OCI-LY3 (cell line): ENCODE results near the gene CLPTM1.
A peak's percentile ranks its signal among the peaks of the same experiment; 100 is the strongest.

Source experiments
- H2AFZ ChIP-seq: fragments of 200-600, 300-600 bp; shearing (Covaris generic); 2 replicates; pipeline ENCODE4 v1.6.0; 2014; ENCODE audit warnings: antibody characterized with exemption, low read depth, low read length
- H3K27ac ChIP-seq: fragments of 200-600, 300-600 bp; sonication (generic); 2 replicates; pipeline ENCODE4 v1.5.1; 2014; ENCODE audit warnings: mild to moderate bottlenecking, low read length, moderate library complexity, mixed read lengths
- H3K27me3 ChIP-seq: fragments of 200-600, 300-600 bp; sonication (generic); 2 replicates; pipeline ENCODE4 v1.6.1; 2014; ENCODE audit warnings: low read depth, low read length, mixed read lengths
- H3K36me3 ChIP-seq: fragments of 200-600, 300-600 bp; sonication (generic); replicated peaks from 2 replicates; pipeline ENCODE3; 2014; ENCODE audit warnings: low read depth, low read length, mixed read lengths
- H3K4me1 ChIP-seq: fragments of 300-600, 200-600 bp; sonication (generic); 2 replicates; pipeline ENCODE4 v1.6.1; 2014; ENCODE audit warnings: low read length, mixed read lengths
- H3K4me2 ChIP-seq: fragments of 200-600, 300-600 bp; sonication (generic); 2 replicates; pipeline ENCODE4 v1.6.1; 2014; ENCODE audit warnings: low read length, mixed read lengths
- H3K4me3 ChIP-seq: fragments of 300-600, 200-600 bp; sonication (generic); 2 replicates; pipeline ENCODE4 v1.5.1; 2014; ENCODE audit warnings: antibody characterized with exemption, mild to moderate bottlenecking, low read length, moderate library complexity
- H3K79me2 ChIP-seq: fragments of 300-600, 200-600 bp; shearing (Covaris generic); 2 replicates; pipeline ENCODE4 v1.6.1; 2014; ENCODE audit warnings: mild to moderate bottlenecking, low read length, mixed read lengths
- H3K9ac ChIP-seq: fragments of 300-600, 200-600 bp; shearing (Covaris generic); 2 replicates; pipeline ENCODE4 v1.6.0; 2014; ENCODE audit warnings: mild to moderate bottlenecking, low read length, moderate library complexity
- H3K9me3 ChIP-seq: fragments of 200-600, 300-600 bp; shearing (Covaris generic); 2 replicates; pipeline ENCODE4 v1.6.1; 2014; ENCODE audit warnings: low read length, mixed read lengths; ENCODE audit not compliant: insufficient read depth
- H4K20me1 ChIP-seq: fragments of 200-600, 300-600 bp; sonication (generic); 2 replicates; pipeline ENCODE4 v1.6.1; 2016; ENCODE audit warnings: low read length, mixed read lengths; ENCODE audit not compliant: insufficient read depth
- EZH2phosphoT487 ChIP-seq: fragments of 200-600 bp; shearing (Covaris generic); IDR thresholded peaks from 2 replicates; pipeline ENCODE4 v1.6.1; 2018; ENCODE audit warnings: antibody characterized with exemption, mixed run types, low read depth
- TF ChIP-seq, protein P1 (sequence below): fragments of 200-600, 300-600 bp; sonication (generic); IDR thresholded peaks from 2 replicates; pipeline ENCODE4 v1.5.1; 2014; ENCODE audit warnings: antibody characterized with exemption, low read length, low read depth

The CLPTM1 gene

DNA sequence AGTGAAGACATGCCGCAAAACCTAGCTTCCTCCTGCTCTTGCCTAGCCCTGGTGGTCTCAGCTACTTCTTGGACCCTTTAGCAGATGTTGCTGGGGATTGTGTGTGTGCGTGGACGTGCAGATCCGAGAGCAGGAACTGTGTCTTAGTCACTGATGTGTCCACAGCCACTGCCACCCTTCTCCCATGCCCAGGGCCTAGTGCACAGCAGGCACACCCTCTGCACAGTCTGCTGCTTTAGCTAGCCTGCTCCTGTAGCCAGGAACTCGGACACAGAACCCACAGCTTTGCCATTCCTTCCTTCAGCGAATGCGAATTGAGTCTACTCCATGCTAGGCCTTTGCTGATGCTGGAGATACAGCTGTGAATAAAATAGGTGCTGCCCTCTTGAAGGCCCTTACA lies 2.3 kb downstream of the CLPTM1 start:
- no peak overlapping the region for H3K4me2 ChIP-seq
- no peak overlapping the region for H3K4me3 ChIP-seq
- no peak overlapping the region for H3K27ac ChIP-seq
- H2AFZ ChIP-seq = no peak overlapping the region
- H3K9ac ChIP-seq = no peak overlapping the region
- H3K79me2 ChIP-seq = peaks cover 85% of the 10 kb centered on the region
- H3K27me3 ChIP-seq = no peaks in the 10 kb centered on the region
- H4K20me1 ChIP-seq = peaks cover 34% of the 10 kb centered on the region
- H3K9me3 ChIP-seq = no peaks in the 10 kb centered on the region
- peaks cover 9% of the 10 kb centered on the region for H3K36me3 ChIP-seq
- TF ChIP-seq, protein P1, sequence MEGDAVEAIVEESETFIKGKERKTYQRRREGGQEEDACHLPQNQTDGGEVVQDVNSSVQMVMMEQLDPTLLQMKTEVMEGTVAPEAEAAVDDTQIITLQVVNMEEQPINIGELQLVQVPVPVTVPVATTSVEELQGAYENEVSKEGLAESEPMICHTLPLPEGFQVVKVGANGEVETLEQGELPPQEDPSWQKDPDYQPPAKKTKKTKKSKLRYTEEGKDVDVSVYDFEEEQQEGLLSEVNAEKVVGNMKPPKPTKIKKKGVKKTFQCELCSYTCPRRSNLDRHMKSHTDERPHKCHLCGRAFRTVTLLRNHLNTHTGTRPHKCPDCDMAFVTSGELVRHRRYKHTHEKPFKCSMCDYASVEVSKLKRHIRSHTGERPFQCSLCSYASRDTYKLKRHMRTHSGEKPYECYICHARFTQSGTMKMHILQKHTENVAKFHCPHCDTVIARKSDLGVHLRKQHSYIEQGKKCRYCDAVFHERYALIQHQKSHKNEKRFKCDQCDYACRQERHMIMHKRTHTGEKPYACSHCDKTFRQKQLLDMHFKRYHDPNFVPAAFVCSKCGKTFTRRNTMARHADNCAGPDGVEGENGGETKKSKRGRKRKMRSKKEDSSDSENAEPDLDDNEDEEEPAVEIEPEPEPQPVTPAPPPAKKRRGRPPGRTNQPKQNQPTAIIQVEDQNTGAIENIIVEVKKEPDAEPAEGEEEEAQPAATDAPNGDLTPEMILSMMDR = no peak
- TF ChIP-seq EZH2phosphoT487 = no peak
- H3K4me1 ChIP-seq = peaks cover 51% of the 10 kb centered on the region

DNA sequence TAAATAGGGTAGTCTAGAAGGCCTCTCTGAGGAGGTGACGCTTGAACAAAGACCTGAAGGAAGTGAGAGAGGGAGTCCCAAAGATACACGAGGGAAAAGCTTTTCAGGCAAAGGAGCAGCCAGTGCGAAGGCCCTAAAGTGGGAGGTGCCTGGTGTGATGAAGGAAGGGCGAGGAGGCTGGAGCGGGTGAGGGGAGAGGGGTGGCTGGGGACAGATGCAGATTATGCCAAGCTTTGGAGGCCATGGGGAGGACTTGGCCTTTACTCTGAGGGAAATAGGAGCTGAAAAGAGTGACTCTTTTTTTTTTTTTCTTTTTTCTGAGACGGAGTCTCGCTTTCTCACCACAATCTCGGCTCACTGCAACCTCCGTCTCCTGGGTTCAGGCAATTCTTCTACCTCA lies 2.9 kb downstream of the CLPTM1 start:
- Histone ChIP-seq H3K9ac (no peak overlapping the region), H2AFZ (no peak overlapping the region), H3K4me2 (no peak overlapping the region; the same call in 1 of the 2 replicates), H4K20me1 (peaks cover 34% of the 10 kb centered on the region), H3K27ac (no peak overlapping the region), H3K27me3 (no peaks in the 10 kb centered on the region), H3K79me2 (peaks cover 86% of the 10 kb centered on the region), H3K4me3 (no peak overlapping the region), H3K9me3 (no peaks in the 10 kb centered on the region), H3K4me1 (peaks cover 51% of the 10 kb centered on the region), H3K36me3 (peaks cover 10% of the 10 kb centered on the region)
- no peak for TF ChIP-seq EZH2phosphoT487
- TF ChIP-seq, protein P1 = no peak

GRCh38 chr19:44959691-44960090 lies 4.5 kb downstream of the CLPTM1 start:
- H3K4me2 ChIP-seq = no peak overlapping the region

GRCh38 chr19:44960906-44961728 lies 5.9 kb downstream of the CLPTM1 start:
- Histone ChIP-seq H3K4me1 (peaks cover 42% of the 10 kb centered on the region), H3K9ac (peak overlapping the region; percentile 51), H3K27me3 (no peaks in the 10 kb centered on the region), H3K79me2 (peaks cover 65% of the 10 kb centered on the region), H4K20me1 (peaks cover 26% of the 10 kb centered on the region), H3K27ac (peak overlapping the region; percentile 78), H3K36me3 (peaks cover 16% of the 10 kb centered on the region), H2AFZ (no peak overlapping the region), H3K4me2 (peak overlapping the region; percentile 82), H3K9me3 (no peaks in the 10 kb centered on the region), H3K4me3 (peak overlapping the region; percentile 62)
- TF ChIP-seq, protein P1 = no peak
- TF ChIP-seq EZH2phosphoT487 = no peak

More at GRCh38 chr19:44959691-44960090, 4.5 kb downstream of the CLPTM1 start:
- Histone ChIP-seq H3K27ac (0 out of 2 replicates have a peak overlapping the region, but pooled peaks have one; percentile 78), H2AFZ (no peak overlapping the region), H3K36me3 (peaks cover 11% of the 10 kb centered on the region), H4K20me1 (peaks cover 34% of the 10 kb centered on the region), H3K27me3 (no peaks in the 10 kb centered on the region), H3K9ac (no peak overlapping the region), H3K79me2 (peaks cover 74% of the 10 kb centered on the region), H3K4me1 (peaks cover 45% of the 10 kb centered on the region), H3K9me3 (no peaks in the 10 kb centered on the region), H3K4me3 (no peak overlapping the region)
- no peak for TF ChIP-seq EZH2phosphoT487
- TF ChIP-seq, protein P1 = no peak
